WTC11 (cell line): ENCODE data around the gene STARD13. TPM values are rescaled to one million over a fixed set of nuclear protein-coding genes. Genes with fewer than 3 reads are reported as not detected.

Experiments
- ATAC-seq: fragments of 200-7000 bp; cut with Tn5 transposase; 2 replicates; pipeline ENCODE4 v1.10.0; 2021; ENCODE audit warnings: mild to moderate bottlenecking, moderate library complexity
- CTCF ChIA-PET: fragments of 300-600 bp; sonication (Branson Sonifier 250); formaldehyde crosslinking; loops from one replicate; lab custom pipeline; 2021; ENCODE audit warnings: antibody characterized with exemption; lab: Charles Lee
- POLR2A ChIA-PET: fragments of 350-600 bp; sonication (Branson Sonifier 250); formaldehyde crosslinking; loops from one replicate; lab custom pipeline; 2021; ENCODE audit warnings: antibody characterized with exemption; lab: Charles Lee
- DNase-seq: peaks from one replicate; pipeline ENCODE4 v3.0.0; 2021; ENCODE audit warnings: low spot score
- H3K27ac Mint-ChIP-seq: 2 replicates; pipeline ENCODE4 v1.8.0; 2021; ENCODE audit warnings: mixed read lengths
- H3K27me3 Mint-ChIP-seq: 2 replicates; pipeline ENCODE4 v1.8.0; 2021; ENCODE audit warnings: low read depth, mild to moderate bottlenecking, moderate library complexity, mixed read lengths
- H3K36me3 Mint-ChIP-seq: 2 replicates; pipeline ENCODE4 v1.8.0; 2021; ENCODE audit warnings: mixed read lengths
- H3K4me1 Mint-ChIP-seq: 2 replicates; pipeline ENCODE4 v1.8.0; 2022; ENCODE audit warnings: mixed read lengths
- H3K4me3 Mint-ChIP-seq: 2 replicates; pipeline ENCODE4 v1.8.0; 2021; ENCODE audit warnings: mild to moderate bottlenecking, moderate library complexity, mixed read lengths
- H3K9me3 Mint-ChIP-seq: 2 replicates; pipeline ENCODE4 v1.8.0; 2021; ENCODE audit warnings: mixed read lengths
- CBFB ChIP-seq: sonication (generic); formaldehyde crosslinking; IDR thresholded peaks from 2 replicates; pipeline ENCODE4 v1.8.1; 2022; ENCODE audit warnings: mild to moderate bottlenecking, low read depth, missing genetic modification reagents
- CREB1 ChIP-seq: sonication (generic); formaldehyde crosslinking; IDR thresholded peaks from 2 replicates; pipeline ENCODE4 v1.8.0; 2023; ENCODE audit warnings: mild to moderate bottlenecking, missing genetic modification reagents
- ESRRA ChIP-seq: sonication (generic); formaldehyde crosslinking; IDR thresholded peaks from 2 replicates; pipeline ENCODE4 v1.8.1; 2022; ENCODE audit warnings: mild to moderate bottlenecking, missing genetic modification reagents, borderline replicate concordance
- FOXK1 ChIP-seq: sonication (generic); formaldehyde crosslinking; IDR thresholded peaks from 2 replicates; pipeline ENCODE4 v1.8.0; 2022; ENCODE audit warnings: mild to moderate bottlenecking, moderate library complexity, missing genetic modification reagents
- HMGA2 ChIP-seq: fragments of 250-450 bp; sonication (Bioruptor Pico); IDR thresholded peaks from 2 replicates; pipeline ENCODE4 v1.4.0; 2021; ENCODE audit warnings: mild to moderate bottlenecking, moderate library complexity
- NFATC4 ChIP-seq: fragments of 250-450 bp; sonication (Bioruptor Pico); IDR thresholded peaks from 2 replicates; pipeline ENCODE4 v1.9.0; 2021; ENCODE audit warnings: mild to moderate bottlenecking
- OVOL2 ChIP-seq: fragments of 250-450 bp; sonication (Bioruptor Pico); IDR thresholded peaks from 2 replicates; pipeline ENCODE4 v1.9.0; 2021; ENCODE audit warnings: mild to moderate bottlenecking, borderline replicate concordance
- SMAD4 ChIP-seq: sonication (generic); formaldehyde crosslinking; IDR thresholded peaks from 2 replicates; pipeline ENCODE4 v1.8.0; 2022; ENCODE audit warnings: mild to moderate bottlenecking, missing genetic modification reagents
- TEAD1 ChIP-seq: sonication (generic); formaldehyde crosslinking; IDR thresholded peaks from 2 replicates; pipeline ENCODE4 v1.8.0; 2022; ENCODE audit warnings: mild to moderate bottlenecking, missing genetic modification reagents
- TEAD4 ChIP-seq: sonication (generic); formaldehyde crosslinking; IDR thresholded peaks from 2 replicates; pipeline ENCODE4 v1.8.0; 2022; ENCODE audit warnings: mild to moderate bottlenecking, missing genetic modification reagents
- ZNF317 ChIP-seq: sonication (generic); formaldehyde crosslinking; IDR thresholded peaks from 2 replicates; pipeline ENCODE4 v1.8.1; 2023; ENCODE audit warnings: low read depth, mild to moderate bottlenecking, moderate library complexity, missing genetic modification reagents, borderline replicate concordance
- ZNF423 ChIP-seq: fragments of 250-450 bp; sonication (Bioruptor Pico); IDR thresholded peaks from 2 replicates; pipeline ENCODE4 v2.1.2; 2022; ENCODE audit warnings: mild to moderate bottlenecking, moderate library complexity
- total RNA-seq: library from RNA; stranded (reverse); gene quantifications from 3 replicates; pipeline ENCODE4 v1.2.3, GENCODE V29; 2021
- TF ChIP-seq, protein P1 (sequence below): sonication (generic); formaldehyde crosslinking; IDR thresholded peaks from 2 replicates; pipeline ENCODE4 v1.8.1; 2023; ENCODE audit warnings: mild to moderate bottlenecking, missing genetic modification reagents
- TF ChIP-seq, protein P2 (sequence below): sonication (generic); formaldehyde crosslinking; IDR thresholded peaks from 2 replicates; pipeline ENCODE4 v1.8.1; 2022; ENCODE audit warnings: missing genetic modification reagents, borderline replicate concordance
- TF ChIP-seq, protein P3 (sequence below): sonication (generic); formaldehyde crosslinking; IDR thresholded peaks from 2 replicates; pipeline ENCODE4 v1.8.1; 2022; ENCODE audit warnings: low read depth, missing genetic modification reagents, borderline replicate concordance
- TF ChIP-seq, protein P4 (sequence below): fragments of 250-450 bp; sonication (Bioruptor Pico); IDR thresholded peaks from 2 replicates; pipeline ENCODE4 v1.9.0; 2021; ENCODE audit warnings: moderate library complexity, mild to moderate bottlenecking, inconsistent platforms, borderline replicate concordance
- TF ChIP-seq, protein P5 (sequence below): sonication (generic); formaldehyde crosslinking; IDR thresholded peaks from 2 replicates; pipeline ENCODE4 v1.8.1; 2023; ENCODE audit warnings: mild to moderate bottlenecking, missing genetic modification reagents, moderate library complexity

Gene STARD13
- total RNA-seq, 1 experiment from 2014 or later: 4.4 TPM

DNA sequence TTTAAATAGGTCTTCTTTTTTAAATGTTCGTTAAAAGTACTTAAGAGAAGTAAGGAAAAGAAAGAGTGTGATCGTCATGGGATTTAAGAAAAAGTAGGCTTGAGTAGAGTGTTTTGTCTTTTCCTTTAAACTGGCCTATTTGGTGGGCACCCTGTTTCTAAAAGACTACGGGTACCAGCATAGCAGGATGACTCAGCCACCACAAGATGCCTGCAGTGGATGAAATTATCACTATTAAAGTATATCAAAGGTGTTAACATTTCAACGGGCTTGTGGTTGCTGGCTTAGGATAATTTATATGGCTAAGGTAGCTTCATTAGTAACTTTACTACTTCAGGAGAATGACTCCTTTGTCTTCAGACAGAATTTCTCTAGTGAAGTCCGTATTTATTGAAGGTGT is 112.6 kb downstream of the STARD13 start:
- TF ChIP-seq SMAD4: no peak
- TF ChIP-seq NFATC4 (CRISPR knock-in tag): no peak
- TF ChIP-seq, protein P1, sequence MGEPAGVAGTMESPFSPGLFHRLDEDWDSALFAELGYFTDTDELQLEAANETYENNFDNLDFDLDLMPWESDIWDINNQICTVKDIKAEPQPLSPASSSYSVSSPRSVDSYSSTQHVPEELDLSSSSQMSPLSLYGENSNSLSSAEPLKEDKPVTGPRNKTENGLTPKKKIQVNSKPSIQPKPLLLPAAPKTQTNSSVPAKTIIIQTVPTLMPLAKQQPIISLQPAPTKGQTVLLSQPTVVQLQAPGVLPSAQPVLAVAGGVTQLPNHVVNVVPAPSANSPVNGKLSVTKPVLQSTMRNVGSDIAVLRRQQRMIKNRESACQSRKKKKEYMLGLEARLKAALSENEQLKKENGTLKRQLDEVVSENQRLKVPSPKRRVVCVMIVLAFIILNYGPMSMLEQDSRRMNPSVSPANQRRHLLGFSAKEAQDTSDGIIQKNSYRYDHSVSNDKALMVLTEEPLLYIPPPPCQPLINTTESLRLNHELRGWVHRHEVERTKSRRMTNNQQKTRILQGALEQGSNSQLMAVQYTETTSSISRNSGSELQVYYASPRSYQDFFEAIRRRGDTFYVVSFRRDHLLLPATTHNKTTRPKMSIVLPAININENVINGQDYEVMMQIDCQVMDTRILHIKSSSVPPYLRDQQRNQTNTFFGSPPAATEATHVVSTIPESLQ: no peak
- no peak for TF ChIP-seq ESRRA
- no peak for TF ChIP-seq ZNF423 (CRISPR knock-in tag)
- no peak for TF ChIP-seq FOXK1 (CRISPR knock-in tag)
- TF ChIP-seq, protein P2, sequence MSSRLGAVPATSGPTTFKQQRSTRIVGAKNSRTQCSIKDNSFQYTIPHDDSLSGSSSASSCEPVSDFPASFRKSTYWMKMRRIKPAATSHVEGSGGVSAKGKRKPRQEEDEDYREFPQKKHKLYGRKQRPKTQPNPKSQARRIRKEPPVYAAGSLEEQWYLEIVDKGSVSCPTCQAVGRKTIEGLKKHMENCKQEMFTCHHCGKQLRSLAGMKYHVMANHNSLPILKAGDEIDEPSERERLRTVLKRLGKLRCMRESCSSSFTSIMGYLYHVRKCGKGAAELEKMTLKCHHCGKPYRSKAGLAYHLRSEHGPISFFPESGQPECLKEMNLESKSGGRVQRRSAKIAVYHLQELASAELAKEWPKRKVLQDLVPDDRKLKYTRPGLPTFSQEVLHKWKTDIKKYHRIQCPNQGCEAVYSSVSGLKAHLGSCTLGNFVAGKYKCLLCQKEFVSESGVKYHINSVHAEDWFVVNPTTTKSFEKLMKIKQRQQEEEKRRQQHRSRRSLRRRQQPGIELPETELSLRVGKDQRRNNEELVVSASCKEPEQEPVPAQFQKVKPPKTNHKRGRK (CRISPR knock-in tag): no peak
- no peak for TF ChIP-seq ZNF317 (CRISPR knock-in tag)
- no peak for TF ChIP-seq TEAD1 (CRISPR knock-in tag)
- TF ChIP-seq TEAD4 (CRISPR knock-in tag): no peak
- TF ChIP-seq, protein P3, sequence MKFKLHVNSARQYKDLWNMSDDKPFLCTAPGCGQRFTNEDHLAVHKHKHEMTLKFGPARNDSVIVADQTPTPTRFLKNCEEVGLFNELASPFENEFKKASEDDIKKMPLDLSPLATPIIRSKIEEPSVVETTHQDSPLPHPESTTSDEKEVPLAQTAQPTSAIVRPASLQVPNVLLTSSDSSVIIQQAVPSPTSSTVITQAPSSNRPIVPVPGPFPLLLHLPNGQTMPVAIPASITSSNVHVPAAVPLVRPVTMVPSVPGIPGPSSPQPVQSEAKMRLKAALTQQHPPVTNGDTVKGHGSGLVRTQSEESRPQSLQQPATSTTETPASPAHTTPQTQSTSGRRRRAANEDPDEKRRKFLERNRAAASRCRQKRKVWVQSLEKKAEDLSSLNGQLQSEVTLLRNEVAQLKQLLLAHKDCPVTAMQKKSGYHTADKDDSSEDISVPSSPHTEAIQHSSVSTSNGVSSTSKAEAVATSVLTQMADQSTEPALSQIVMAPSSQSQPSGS (CRISPR knock-in tag): no peak
- no peak for TF ChIP-seq OVOL2
- no peak for TF ChIP-seq CREB1 (CRISPR knock-in tag)
- POLR2A ChIA-PET: no interaction called here
- CTCF ChIA-PET: no interaction called here
- DNase-seq (no peak), ATAC-seq (no peak)
- Mint-ChIP-seq H3K4me3 (no peak overlapping the region), H3K27ac (no peak overlapping the region), H3K4me1 (no peaks in the 10 kb centered on the region), H3K27me3 (peaks cover 17% of the 10 kb centered on the region), H3K36me3 (peaks cover 3% of the 10 kb centered on the region; the same call in 1 of the 2 replicates), H3K9me3 (peaks cover 7% of the 10 kb centered on the region)

DNA sequence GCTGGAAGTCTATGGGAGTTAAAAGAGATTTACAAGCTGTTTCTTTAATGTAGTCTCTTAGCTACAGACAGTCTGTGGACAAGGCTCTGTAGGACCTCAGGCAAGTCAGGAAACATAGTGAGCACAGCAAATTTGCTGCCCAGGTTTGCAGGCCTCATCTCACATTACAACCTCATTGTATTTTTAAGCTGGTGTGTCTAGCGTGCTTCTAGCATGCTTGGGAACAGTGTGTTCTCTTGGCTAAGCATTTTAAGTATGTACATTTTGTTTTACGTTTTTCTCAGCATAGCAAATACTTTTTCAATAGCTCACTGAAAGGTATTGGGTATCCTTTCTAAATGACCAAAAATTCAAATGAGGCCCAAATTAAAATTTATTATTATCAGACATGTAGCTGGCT is 113.2 kb downstream of the STARD13 start:
- H3K9me3 Mint-ChIP-seq: peaks cover 7% of the 10 kb centered on the region
- peaks cover 3% of the 10 kb centered on the region; the same call in 1 of the 2 replicates for H3K36me3 Mint-ChIP-seq
- H3K4me1 Mint-ChIP-seq: no peaks in the 10 kb centered on the region
- DNase-seq (no peak), ATAC-seq (no peak)
- ChIA-PET POLR2A (no interaction called here), CTCF (no interaction called here)
- H3K27ac Mint-ChIP-seq: no peak overlapping the region
- TF ChIP-seq, protein P4, sequence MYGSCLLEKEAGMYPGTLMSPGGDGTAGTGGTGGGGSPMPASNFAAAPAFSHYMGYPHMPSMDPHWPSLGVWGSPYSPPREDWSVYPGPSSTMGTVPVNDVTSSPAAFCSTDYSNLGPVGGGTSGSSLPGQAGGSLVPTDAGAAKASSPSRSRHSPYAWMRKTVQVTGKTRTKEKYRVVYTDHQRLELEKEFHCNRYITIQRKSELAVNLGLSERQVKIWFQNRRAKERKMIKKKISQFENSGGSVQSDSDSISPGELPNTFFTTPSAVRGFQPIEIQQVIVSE (CRISPR knock-in tag): no peak
- TF ChIP-seq, protein P5, sequence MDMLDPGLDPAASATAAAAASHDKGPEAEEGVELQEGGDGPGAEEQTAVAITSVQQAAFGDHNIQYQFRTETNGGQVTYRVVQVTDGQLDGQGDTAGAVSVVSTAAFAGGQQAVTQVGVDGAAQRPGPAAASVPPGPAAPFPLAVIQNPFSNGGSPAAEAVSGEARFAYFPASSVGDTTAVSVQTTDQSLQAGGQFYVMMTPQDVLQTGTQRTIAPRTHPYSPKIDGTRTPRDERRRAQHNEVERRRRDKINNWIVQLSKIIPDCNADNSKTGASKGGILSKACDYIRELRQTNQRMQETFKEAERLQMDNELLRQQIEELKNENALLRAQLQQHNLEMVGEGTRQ (CRISPR knock-in tag): no peak
- TF ChIP-seq HMGA2 (no peak), CBFB (no peak)
- no peak overlapping the region for H3K4me3 Mint-ChIP-seq
- H3K27me3 Mint-ChIP-seq: peaks cover 15% of the 10 kb centered on the region
